Spleen (tissue), 13 donors: ENCODE results near the gene PSMB5. TPM values are rescaled to one million over a fixed set of nuclear protein-coding genes. Genes with fewer than 3 reads are reported as not detected.

Experiments
- DNase-seq: peaks from one replicate; pipeline ENCODE4 v3.0.0-alpha.2; 2020
- H3K27ac ChIP-seq, 8 donors: fragments of 200-600 bp; sonication (generic) in 7 of 8; 1 replicate in 4 of 8; 2 replicates in 4 of 8; pipeline versions ENCODE4 v1.5.0 to v1.8.0; 2016 to 2021; ENCODE audit warnings: inconsistent platforms in 4 of 8, mild to moderate bottlenecking in 4 of 8, moderate library complexity in 1 of 8
- H3K27me3 ChIP-seq, 7 donors: fragments of 200-600 bp; sonication (generic) in 6 of 7; replicated peaks in 1 of 7; 1 replicate in 4 of 7; 2 replicates in 3 of 7; pipeline versions ENCODE4 v1.5.0 to v1.8.0; 2016 to 2021; ENCODE audit warnings: inconsistent platforms in 3 of 7, mild to moderate bottlenecking in 1 of 7
- H3K36me3 ChIP-seq, 6 donors: fragments of 200-600 bp; sonication (generic) in 5 of 6; 1 replicate in 4 of 6; 2 replicates in 2 of 6; pipeline versions ENCODE4 v1.5.0 to v1.8.0; 2016 to 2021; ENCODE audit warnings: inconsistent platforms in 2 of 6
- H3K4me1 ChIP-seq, 6 donors: fragments of 200-600 bp; sonication (generic) in 5 of 6; 1 replicate in 3 of 6; 2 replicates in 3 of 6; pipeline versions ENCODE4 v1.5.0 to v1.8.0; 2016 to 2021; ENCODE audit warnings: inconsistent platforms in 3 of 6
- H3K4me3 ChIP-seq, 8 donors: fragments of 200-600 bp; sonication (generic) in 7 of 8; 1 replicate in 4 of 8; 2 replicates in 4 of 8; pipeline versions ENCODE4 v1.5.0 to v1.8.0; 2016 to 2021; ENCODE audit warnings: inconsistent platforms in 4 of 8, mild to moderate bottlenecking in 4 of 8, moderate library complexity in 2 of 8
- H3K9me3 ChIP-seq, 8 donors: fragments of 200-600 bp; sonication (generic) in 7 of 8; 1 replicate in 4 of 8; 2 replicates in 4 of 8; pipeline versions ENCODE4 v1.5.0 to v1.8.0; 2016 to 2021; ENCODE audit warnings: inconsistent platforms in 4 of 8
- POLR2A ChIP-seq, 3 donors: fragments of 450-650 bp; IDR thresholded peaks; one replicate each; pipeline ENCODE4 v1.5.1; 2017; ENCODE audit warnings: antibody characterized with exemption in 3 of 3, mild to moderate bottlenecking in 1 of 3
- POLR2AphosphoS5 ChIP-seq, 3 donors: sonication (generic); formaldehyde crosslinking; IDR thresholded peaks; one replicate each; pipeline ENCODE4 v1.5.1; 2017; ENCODE audit warnings: antibody characterized with exemption in 3 of 3
- WGBS, 5 donors: extraction: QIAGEN DNeasy Blood & Tissue Kit in 3 of 5; methylation state at CpG; one replicate each; pipeline versions ENCODE4 v1.1.5 to v1.1.7; 2013 to 2018; 5-methylcytosine and 5-hydroxymethylcytosine counted together
- intact Hi-C: fragments of 100-400 bp; cut with DNase I; formaldehyde crosslinking; loops from one replicate; pipeline ENCODE4 v1.15.0; 2023; ENCODE audit warnings: low total_unique reads
- long read RNA-seq, 2 donors: transcript quantifications; one replicate each; lab custom pipeline, GENCODE V29; 2026
- polyA plus RNA-seq, 3 donors: library from polyadenylated mRNA; stranded (reverse); fragments of 200-250 nt; gene quantifications; one replicate each; pipeline ENCODE4 v1.2.1, GENCODE V29; 2013
- total RNA-seq, 7 donors: library from RNA; depleted of rRNA in 3 of 7; stranded (reverse); fragments of >200 nt in 3 of 7; fragmentation: NEBNext Ultra II Directional in 4 of 7; extraction: Animal tissue kit (Norgen Biotek cat#: 25700) in 4 of 7; gene quantifications; one replicate each; pipeline versions ENCODE4 v1.1.0 to v1.2.1, GENCODE V29; 2016 to 2021
- TF ChIP-seq, protein P1 (sequence below), 11 experiments: fragments of 200-600 bp in 7 of 11; fragments of 450-650 bp in 4 of 11; sonication (generic) in 4 of 11; IDR thresholded peaks in 8 of 11; conservative IDR thresholded peaks in 3 of 11; 1 replicate in 7 of 11; 2 replicates in 4 of 11; pipeline versions ENCODE4 v1.4.0 to v1.8.0; 2016 to 2021; ENCODE audit warnings: antibody characterized with exemption in 11 of 11, inconsistent platforms in 4 of 11, mild to moderate bottlenecking in 1 of 11
- donor health status: healthy with polysubstance abuse.
- donor health status: DM: no; HTN: no; CAD: no; lungs with moderate emphysema.
- donor health status: DM: no; HTN: no; CAD: no.
- donor health status: Bipolar disorder and iron deficiency.
- donor health status: healthy.
- donor health status: DM: no; HTN: no; CAD: no.
- donor health status: DM: yes; HTN: yes; CAD: no.

PSMB5 gene
- total RNA-seq (10 to 100 TPM; 43.1 to 72.3 (median 55.1) TPM), polyA plus RNA-seq (10 to 100 TPM; 36.5 to 80.1 (median 60.9) TPM)
- long read RNA-seq, donor 1, transcript PSMB5-202 (3 exons, 1,294 nt): major isoform, 102 of 172 reads
- long read RNA-seq, donor 1, partial matches to known transcripts: 63 of 172 reads
- long read RNA-seq, donor 1, other reads (novel, unspliced or antisense): 0 of 172 reads
- long read RNA-seq, donor 2, transcript PSMB5-202 (3 exons, 1,294 nt): major isoform, 72 of 100 reads
- long read RNA-seq, donor 2, partial matches to known transcripts: 20 of 100 reads
- long read RNA-seq, donor 2, other reads (novel, unspliced or antisense): 6 of 100 reads

DNA sequence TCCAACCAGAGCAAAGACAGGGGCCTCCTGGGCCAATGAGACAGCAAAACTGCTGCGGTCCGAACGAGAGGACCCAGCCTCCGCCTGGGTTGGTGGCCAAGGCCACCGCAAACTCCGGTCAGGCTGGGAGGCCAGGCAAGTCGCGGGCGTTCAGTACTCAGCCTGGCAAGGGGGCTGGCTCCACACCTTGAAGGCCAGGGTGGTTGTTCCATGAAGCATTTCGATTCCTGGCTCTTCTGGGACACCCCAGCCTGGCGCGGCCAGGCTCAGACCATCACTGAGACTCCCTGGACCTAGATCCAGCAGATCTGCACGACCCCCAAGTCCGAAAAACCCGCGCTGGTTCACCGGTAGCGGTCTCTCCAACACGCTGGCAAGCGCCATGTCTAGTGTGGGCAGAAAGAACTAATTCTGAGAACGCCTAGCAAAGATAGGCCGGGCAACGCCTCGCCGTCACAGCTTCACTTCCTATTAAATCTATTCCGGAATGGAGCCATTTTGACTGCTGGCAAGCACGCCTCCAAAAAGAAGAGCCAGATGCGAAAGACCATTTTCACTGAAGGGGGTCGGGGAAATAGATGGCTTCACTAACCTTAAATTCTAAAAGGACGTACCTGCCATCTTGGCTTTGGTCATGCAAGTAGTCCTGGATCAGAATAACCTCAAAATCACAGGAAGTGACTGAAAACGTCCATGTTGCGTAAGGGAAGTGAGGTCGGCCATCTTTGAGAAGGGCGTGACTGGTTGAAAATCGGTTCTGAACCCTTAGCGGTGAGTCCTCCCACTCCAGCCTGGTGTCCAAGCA is at the start of gene PSMB5:
TSS of gene PSMB5 (minus strand) at position 403 of the 805 bp plus-strand sequence. CDS start at position 384, 19 bp downstream.
- TF ChIP-seq POLR2AphosphoS5 (IDR thresholded peaks at IDR 0.05): peak; percentile 72 to 77 (median 72)
- TF ChIP-seq, protein P1, sequence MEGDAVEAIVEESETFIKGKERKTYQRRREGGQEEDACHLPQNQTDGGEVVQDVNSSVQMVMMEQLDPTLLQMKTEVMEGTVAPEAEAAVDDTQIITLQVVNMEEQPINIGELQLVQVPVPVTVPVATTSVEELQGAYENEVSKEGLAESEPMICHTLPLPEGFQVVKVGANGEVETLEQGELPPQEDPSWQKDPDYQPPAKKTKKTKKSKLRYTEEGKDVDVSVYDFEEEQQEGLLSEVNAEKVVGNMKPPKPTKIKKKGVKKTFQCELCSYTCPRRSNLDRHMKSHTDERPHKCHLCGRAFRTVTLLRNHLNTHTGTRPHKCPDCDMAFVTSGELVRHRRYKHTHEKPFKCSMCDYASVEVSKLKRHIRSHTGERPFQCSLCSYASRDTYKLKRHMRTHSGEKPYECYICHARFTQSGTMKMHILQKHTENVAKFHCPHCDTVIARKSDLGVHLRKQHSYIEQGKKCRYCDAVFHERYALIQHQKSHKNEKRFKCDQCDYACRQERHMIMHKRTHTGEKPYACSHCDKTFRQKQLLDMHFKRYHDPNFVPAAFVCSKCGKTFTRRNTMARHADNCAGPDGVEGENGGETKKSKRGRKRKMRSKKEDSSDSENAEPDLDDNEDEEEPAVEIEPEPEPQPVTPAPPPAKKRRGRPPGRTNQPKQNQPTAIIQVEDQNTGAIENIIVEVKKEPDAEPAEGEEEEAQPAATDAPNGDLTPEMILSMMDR (IDR thresholded peaks at IDR 0.05 in 8 of 11, conservative IDR thresholded peaks at IDR 0.05 in 3 of 11): peak in 6 of 11 experiments; percentile 15 to 54 (median 45)
- no peak for TF ChIP-seq POLR2A (IDR thresholded peaks at IDR 0.05)
- intact Hi-C loops: no loop called here
- H3K4me1 ChIP-seq: peaks cover 13 to 46% (median 28%) of the 10 kb centered on the region in 6 donors
- peak; percentile 94 for DNase-seq
- no peaks in the 10 kb centered on the region for H3K9me3 ChIP-seq
- peaks cover 0 to 38% (median 31%) of the 10 kb centered on the region in 6 donors for H3K36me3 ChIP-seq
- H3K27me3 ChIP-seq: no peaks in the 10 kb centered on the region
- H3K27ac ChIP-seq: peak within 1 kb of the TSS; percentile 61 to 98 (median 95)
- WGBS, 5 donors: 0% methylated on average over 24 to 36 of the region's 36 CpGs
- peak within 1 kb of the TSS; percentile 50 to 86 (median 74) for H3K4me3 ChIP-seq

DNA sequence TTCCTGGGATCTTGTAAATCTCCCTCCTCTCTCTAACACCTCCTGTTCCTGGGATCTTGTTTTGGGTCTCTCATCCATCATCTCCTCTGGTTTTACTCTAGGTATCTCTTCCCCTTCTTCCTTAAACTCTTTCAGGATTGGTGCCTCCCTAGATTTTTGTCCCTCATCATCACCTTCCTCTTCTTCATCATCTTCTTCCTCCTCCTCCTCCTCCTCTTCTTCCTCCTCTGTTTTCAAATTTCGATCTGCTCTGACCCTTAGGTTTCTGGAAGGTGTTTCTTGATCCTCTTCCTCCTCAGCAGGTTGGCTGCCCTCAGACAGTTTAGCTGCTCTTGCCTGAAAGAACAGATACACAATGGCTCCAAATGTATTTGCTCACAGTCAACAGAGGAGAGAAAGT is 45.8 kb upstream of the PSMB5 start:
- no peaks in the 10 kb centered on the region for H3K27me3 ChIP-seq
- DNase-seq: no peak
- 66 to 82% (median 80%) methylated on average over 1 of the region's 1 CpG for WGBS, 5 donors
- peaks cover 0 to 51% (median 20%) of the 10 kb centered on the region in 6 donors for H3K4me1 ChIP-seq
- peaks cover 6 to 100% (median 96%) of the 10 kb centered on the region in 6 donors for H3K36me3 ChIP-seq
- peak overlapping the region in 1 of 8 donors; percentile 59 for H3K27ac ChIP-seq
- TF ChIP-seq POLR2AphosphoS5 (IDR thresholded peaks at IDR 0.05): no peak
- TF ChIP-seq, protein P1 (IDR thresholded peaks at IDR 0.05 in 8 of 11, conservative IDR thresholded peaks at IDR 0.05 in 3 of 11): no peak
- no peak for TF ChIP-seq POLR2A (IDR thresholded peaks at IDR 0.05)
- no peaks in the 10 kb centered on the region for H3K9me3 ChIP-seq
- intact Hi-C loops: no loop called here
- no peak overlapping the region for H3K4me3 ChIP-seq

DNA sequence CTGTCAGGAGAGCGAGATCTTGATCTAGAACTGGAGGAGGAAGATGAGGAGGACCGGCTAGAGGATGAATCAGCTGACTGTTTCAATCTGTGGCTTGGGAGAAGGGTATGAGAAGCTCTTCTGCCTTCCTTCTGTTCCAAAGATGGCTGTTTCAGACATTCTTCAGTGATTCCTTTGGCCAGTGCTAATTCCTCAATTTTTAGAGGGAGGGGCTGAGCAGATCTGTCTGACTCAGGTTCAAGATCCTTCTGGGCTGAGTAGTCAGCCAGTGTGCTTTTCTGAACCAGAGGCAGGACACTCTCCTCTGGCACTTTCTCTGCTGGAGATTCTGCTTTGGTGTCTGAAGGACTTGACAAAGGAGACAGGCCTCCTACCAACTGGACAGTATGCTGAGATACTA is 45.0 kb upstream of the PSMB5 start:
- H3K9me3 ChIP-seq: no peaks in the 10 kb centered on the region
- H3K4me1 ChIP-seq: peaks cover 0 to 48% (median 19%) of the 10 kb centered on the region in 6 donors
- H3K27ac ChIP-seq: peak overlapping the region in 3 of 8 donors; percentile 24 to 60 (median 59)
- TF ChIP-seq POLR2A (IDR thresholded peaks at IDR 0.05) (no peak), POLR2AphosphoS5 (IDR thresholded peaks at IDR 0.05) (no peak)
- TF ChIP-seq, protein P1 (IDR thresholded peaks at IDR 0.05 in 8 of 11, conservative IDR thresholded peaks at IDR 0.05 in 3 of 11): no peak
- WGBS, 5 donors: 82 to 93% (median 89%) methylated on average over 2 of the region's 2 CpGs
- intact Hi-C loops: no loop called here
- no peak overlapping the region for H3K4me3 ChIP-seq
- DNase-seq: no peak
- no peaks in the 10 kb centered on the region for H3K27me3 ChIP-seq
- H3K36me3 ChIP-seq: peaks cover 6 to 100% (median 96%) of the 10 kb centered on the region in 6 donors
